Parathyroid adenoma (tissue), 2 donors: ENCODE data around the gene GNB2.

Experiments used
- H2AFZ ChIP-seq: fragments of 300-600 bp; sonication (generic); one replicate; pipeline ENCODE4 v1.7.0; 2017; ENCODE audit warnings: antibody characterized with exemption, mild to moderate bottlenecking
- H3K27ac ChIP-seq: fragments of 300-600 bp; sonication (generic); one replicate; pipeline ENCODE4 v1.7.0; 2017
- H3K27me3 ChIP-seq: fragments of 300-600 bp; sonication (generic); one replicate; pipeline ENCODE4 v1.7.0; 2017; ENCODE audit warnings: low read length; ENCODE audit not compliant: control insufficient read depth, insufficient read depth
- H3K36me3 ChIP-seq: fragments of 300-600 bp; sonication (generic); one replicate; pipeline ENCODE4 v1.7.0; 2017; ENCODE audit warnings: low read length; ENCODE audit not compliant: control insufficient read depth, insufficient read depth
- H3K4me1 ChIP-seq: fragments of 300-600 bp; sonication (generic); one replicate; pipeline ENCODE4 v1.7.0; 2017; ENCODE audit warnings: control low read depth
- H3K4me2 ChIP-seq: fragments of 300-600 bp; sonication (generic); one replicate; pipeline ENCODE4 v1.7.0; 2017; ENCODE audit warnings: low read length
- H3K4me3 ChIP-seq: fragments of 300-600 bp; sonication (generic); one replicate; pipeline ENCODE4 v1.7.0; 2017; ENCODE audit warnings: low read depth, low read length
- H3K79me2 ChIP-seq: fragments of 300-600 bp; sonication (generic); one replicate; pipeline ENCODE4 v1.7.0; 2017; ENCODE audit warnings: control low read depth
- H3K9ac ChIP-seq: fragments of 300-600 bp; sonication (generic); one replicate; pipeline ENCODE4 v1.7.0; 2017; ENCODE audit warnings: mild to moderate bottlenecking
- H3K9me3 ChIP-seq: fragments of 300-600 bp; sonication (generic); one replicate; pipeline ENCODE4 v1.7.0; 2017; ENCODE audit warnings: low read length; ENCODE audit not compliant: control insufficient read depth
- CTCF ChIP-seq: fragments of 300-600 bp; sonication (generic); IDR thresholded peaks from one replicate; pipeline ENCODE4 v1.7.0; 2017; ENCODE audit warnings: antibody characterized with exemption, mild to moderate bottlenecking
- donor health status: primary hyperparathyroidism.

The GNB2 gene

GRCh38 chr7:100692578-100692961, 19.0 kb downstream of the GNB2 start:
- H3K4me1 ChIP-seq = peaks cover 21% of the 10 kb centered on the region
- no peaks in the 10 kb centered on the region for H3K36me3 ChIP-seq
- no peaks in the 10 kb centered on the region for H3K27me3 ChIP-seq
- no peak overlapping the region for H2AFZ ChIP-seq
- H3K9me3 ChIP-seq = no peaks in the 10 kb centered on the region
- peak overlapping the region; percentile 79 for H3K4me2 ChIP-seq
- H3K79me2 ChIP-seq = peaks cover 36% of the 10 kb centered on the region
- peak overlapping the region; percentile 65 for H3K4me3 ChIP-seq
- TF ChIP-seq CTCF = no peak
- H3K9ac ChIP-seq = no peak overlapping the region
- H3K27ac ChIP-seq = peak overlapping the region; percentile 15

- Histone ChIP-seq H3K4me1 (peaks cover 21% of the 10 kb centered on the region), H3K4me3 (peak overlapping the region; percentile 65), H3K27ac (peak overlapping the region; percentile 25), H3K4me2 (peak overlapping the region; percentile 79), H3K79me2 (peaks cover 31% of the 10 kb centered on the region), H3K27me3 (no peaks in the 10 kb centered on the region), H3K9me3 (no peaks in the 10 kb centered on the region), H3K9ac (peak overlapping the region; percentile 64), H2AFZ (peak overlapping the region; percentile 31), H3K36me3 (no peaks in the 10 kb centered on the region)
- no peak for TF ChIP-seq CTCF
These were observed 20.0 kb downstream of the GNB2 start for GRCh38 chr7:100693312-100694097.

GRCh38 chr7:100694098-100694745, 20.7 kb downstream of the GNB2 start, which contains the start of gene GIGYF1:
Gene GIGYF1 (minus strand): TSS chr7:100694250. CDS start chr7:100688238, 6,012 bp downstream.
- H3K4me3 ChIP-seq = peak within 1 kb of the TSS; percentile 65
- no peaks in the 10 kb centered on the region for H3K27me3 ChIP-seq
- H3K27ac ChIP-seq = peak within 1 kb of the TSS; percentile 25
- H3K4me2 ChIP-seq = peak within 1 kb of the TSS; percentile 79
- peak within 1 kb of the TSS; percentile 76 for H2AFZ ChIP-seq
- no peaks in the 10 kb centered on the region for H3K9me3 ChIP-seq
- H3K79me2 ChIP-seq = peaks cover 26% of the 10 kb centered on the region
- peak within 1 kb of the TSS; percentile 64 for H3K9ac ChIP-seq
- no peak for TF ChIP-seq CTCF
- peaks cover 21% of the 10 kb centered on the region for H3K4me1 ChIP-seq
- no peaks in the 10 kb centered on the region for H3K36me3 ChIP-seq

GRCh38 chr7:100696123-100696521, 22.6 kb downstream of the GNB2 start:
- Histone ChIP-seq H3K79me2 (peaks cover 8% of the 10 kb centered on the region), H3K9me3 (no peaks in the 10 kb centered on the region), H3K27me3 (no peaks in the 10 kb centered on the region), H2AFZ (no peak overlapping the region), H3K4me1 (peaks cover 16% of the 10 kb centered on the region), H3K9ac (no peak overlapping the region), H3K36me3 (no peaks in the 10 kb centered on the region), H3K27ac (no peak overlapping the region), H3K4me3 (no peak overlapping the region), H3K4me2 (no peak overlapping the region)
- no peak for TF ChIP-seq CTCF
